HK-2 (cell line): ENCODE measurements around the gene LINC01488.

ENCODE experiments used
- DNase-seq: peaks from one replicate; pipeline ENCODE4 v3.0.0-alpha.2; 2018; ENCODE audit not compliant: unreplicated experiment

The LINC01488 gene

GRCh38 chr11:69463995-69464960 lies 17.2 kb upstream of the LINC01488 start:
- no peak for DNase-seq

- no peak for DNase-seq
These were observed 16.0 kb upstream of the LINC01488 start for GRCh38 chr11:69465236-69466000.

GRCh38 chr11:69466039-69466438 lies 15.4 kb upstream of the LINC01488 start:
- DNase-seq, result no peak

GRCh38 chr11:69467196-69467595 lies 14.3 kb upstream of the LINC01488 start:
- DNase-seq, result no peak

- no peak for DNase-seq
These were observed 13.8 kb upstream of the LINC01488 start for GRCh38 chr11:69467646-69468045.

GRCh38 chr11:69468221-69468620 lies 13.2 kb upstream of the LINC01488 start:
- DNase-seq, result no peak

GRCh38 chr11:69468911-69469885 lies 12.3 kb upstream of the LINC01488 start:
- DNase-seq, result no peak

- no peak for DNase-seq
These were observed 11.2 kb upstream of the LINC01488 start for GRCh38 chr11:69470301-69470700.

- no peak for DNase-seq
These were observed 10.4 kb upstream of the LINC01488 start for GRCh38 chr11:69470793-69471728.

GRCh38 chr11:69471729-69472540 lies 9.5 kb upstream of the LINC01488 start:
- DNase-seq, result no peak

GRCh38 chr11:69472541-69473275 lies 8.8 kb upstream of the LINC01488 start:
- no peak for DNase-seq

GRCh38 chr11:69473276-69473845 lies 8.1 kb upstream of the LINC01488 start:
- DNase-seq, result no peak

- no peak for DNase-seq
These were observed 6.7 kb upstream of the LINC01488 start for GRCh38 chr11:69474736-69475135.

GRCh38 chr11:69475141-69475865 lies 6.2 kb upstream of the LINC01488 start:
- no peak for DNase-seq

- DNase-seq, result no peak
These were observed 5.5 kb upstream of the LINC01488 start for GRCh38 chr11:69475866-69476471.

GRCh38 chr11:69476509-69476961 lies 4.9 kb upstream of the LINC01488 start:
- no peak for DNase-seq

- DNase-seq, result no peak
These were observed 4.4 kb upstream of the LINC01488 start for GRCh38 chr11:69477086-69477485.
